ENCODE data around the gene PMEL.

The PMEL gene

DNA sequence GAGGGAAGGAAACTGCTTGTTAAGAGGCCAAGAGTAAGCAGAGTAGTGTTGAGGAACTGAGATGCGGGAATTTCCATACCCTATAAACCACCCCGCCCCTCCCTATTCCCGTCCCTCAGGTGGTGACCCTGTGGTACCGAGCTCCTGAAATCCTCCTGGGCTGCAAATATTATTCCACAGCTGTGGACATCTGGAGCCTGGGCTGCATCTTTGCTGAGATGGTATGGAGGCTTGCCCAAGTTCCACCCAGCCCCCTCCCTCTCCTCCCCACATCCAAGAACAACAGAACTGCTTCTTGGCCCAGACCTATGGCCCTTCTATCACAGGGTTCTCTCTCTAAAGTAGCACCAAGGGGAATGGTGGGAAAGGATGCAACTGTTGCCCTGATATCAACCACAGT, 3.5 kb upstream of the PMEL start:
- H3F3A ChIP-seq (ENCODE audit: insufficient read depth, low read length), result peaks cover 18% of the 10 kb centered on the region
- no peaks in the 10 kb centered on the region for H3K9me3 ChIP-seq (replicated peaks; ENCODE audit: insufficient read depth, low read length)
- no peak overlapping the region for H3K9ac ChIP-seq (ENCODE audit: low read length)
- no peak overlapping the region for H3K4me2 ChIP-seq (ENCODE audit: low read depth, low read length)
- H3K79me2 ChIP-seq (ENCODE audit: low read length), result peaks cover 13% of the 10 kb centered on the region
- TF ChIP-seq EZH2 (optimal IDR thresholded peaks at IDR 0.05; ENCODE audit: low read depth, low read length) (no peak), EZH2phosphoT487 (IDR thresholded peaks at IDR 0.05; ENCODE audit: low read length) (no peak)
- TF ChIP-seq, protein P1, sequence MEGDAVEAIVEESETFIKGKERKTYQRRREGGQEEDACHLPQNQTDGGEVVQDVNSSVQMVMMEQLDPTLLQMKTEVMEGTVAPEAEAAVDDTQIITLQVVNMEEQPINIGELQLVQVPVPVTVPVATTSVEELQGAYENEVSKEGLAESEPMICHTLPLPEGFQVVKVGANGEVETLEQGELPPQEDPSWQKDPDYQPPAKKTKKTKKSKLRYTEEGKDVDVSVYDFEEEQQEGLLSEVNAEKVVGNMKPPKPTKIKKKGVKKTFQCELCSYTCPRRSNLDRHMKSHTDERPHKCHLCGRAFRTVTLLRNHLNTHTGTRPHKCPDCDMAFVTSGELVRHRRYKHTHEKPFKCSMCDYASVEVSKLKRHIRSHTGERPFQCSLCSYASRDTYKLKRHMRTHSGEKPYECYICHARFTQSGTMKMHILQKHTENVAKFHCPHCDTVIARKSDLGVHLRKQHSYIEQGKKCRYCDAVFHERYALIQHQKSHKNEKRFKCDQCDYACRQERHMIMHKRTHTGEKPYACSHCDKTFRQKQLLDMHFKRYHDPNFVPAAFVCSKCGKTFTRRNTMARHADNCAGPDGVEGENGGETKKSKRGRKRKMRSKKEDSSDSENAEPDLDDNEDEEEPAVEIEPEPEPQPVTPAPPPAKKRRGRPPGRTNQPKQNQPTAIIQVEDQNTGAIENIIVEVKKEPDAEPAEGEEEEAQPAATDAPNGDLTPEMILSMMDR (IDR thresholded peaks at IDR 0.05; ENCODE audit: low read length), result no peak
- H3K36me3 ChIP-seq (replicated peaks; ENCODE audit: insufficient read depth, low read length), result no peaks in the 10 kb centered on the region
- H2AFZ ChIP-seq (ENCODE audit: low read length), result no peak overlapping the region
- H3K9me2 ChIP-seq (replicated peaks; ENCODE audit: insufficient read depth, low read length), result no peaks in the 10 kb centered on the region
- peaks cover 17% of the 10 kb centered on the region for H3K4me1 ChIP-seq (ENCODE audit: low read length)
- DNase-seq, result no peak
- H3K27me3 ChIP-seq (replicated peaks; ENCODE audit: insufficient read depth, low read length), result no peaks in the 10 kb centered on the region
- H4K20me1 ChIP-seq (ENCODE audit: insufficient read depth, low read length), result no peaks in the 10 kb centered on the region
- H3K4me3 ChIP-seq (ENCODE audit: low read length), result no peak overlapping the region
- H3K27ac ChIP-seq (ENCODE audit: low read length), result no peak overlapping the region

DNA sequence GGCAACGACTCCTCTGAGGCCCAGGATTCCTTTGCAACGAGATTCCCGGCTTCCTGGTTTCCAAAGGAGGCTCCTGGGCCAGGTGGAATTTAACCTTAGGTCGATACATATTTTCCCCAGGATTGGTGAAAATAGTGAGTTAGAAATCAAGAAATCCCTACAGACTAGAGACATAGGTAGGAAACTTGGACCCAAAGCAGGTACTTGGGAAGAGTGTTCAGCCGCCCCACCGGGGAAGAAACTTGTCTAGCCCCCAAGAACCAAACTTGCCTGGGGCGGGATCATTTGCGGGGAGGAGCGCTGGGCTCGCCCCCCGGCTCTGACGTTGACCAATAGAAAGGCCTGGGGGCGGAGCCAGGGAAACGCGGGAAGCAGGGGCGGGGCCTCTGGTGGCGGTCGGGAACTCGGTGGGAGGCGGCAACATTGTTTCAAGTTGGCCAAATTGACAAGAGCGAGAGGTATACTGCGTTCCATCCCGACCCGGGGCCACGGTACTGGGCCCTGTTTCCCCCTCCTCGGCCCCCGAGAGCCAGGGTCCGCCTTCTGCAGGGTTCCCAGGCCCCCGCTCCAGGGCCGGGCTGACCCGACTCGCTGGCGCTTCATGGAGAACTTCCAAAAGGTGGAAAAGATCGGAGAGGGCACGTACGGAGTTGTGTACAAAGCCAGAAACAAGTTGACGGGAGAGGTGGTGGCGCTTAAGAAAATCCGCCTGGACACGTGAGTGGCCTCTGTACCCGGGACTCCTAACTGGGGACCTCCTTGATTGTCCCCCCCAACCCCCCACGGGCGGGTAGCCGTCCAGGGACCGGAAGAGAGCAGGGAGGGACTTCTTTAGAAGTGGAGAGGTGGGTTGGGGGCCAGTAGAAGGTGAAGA, 803 bp upstream of the PMEL start, which contains the start of gene CDK2:
Gene CDK2 (plus strand): TSS at position 423 of the 874 bp plus-strand sequence. CDS start 179 bp downstream, at position 602.
- H3K9me2 ChIP-seq (replicated peaks; ENCODE audit: insufficient read depth, low read length), result no peaks in the 10 kb centered on the region
- peak within 1 kb of the TSS; percentile 94 for H3K4me2 ChIP-seq (ENCODE audit: low read depth, low read length)
- H3K27me3 ChIP-seq (replicated peaks; ENCODE audit: insufficient read depth, low read length), result no peaks in the 10 kb centered on the region
- H3K9me3 ChIP-seq (replicated peaks; ENCODE audit: insufficient read depth, low read length), result no peaks in the 10 kb centered on the region
- TF ChIP-seq, protein P1 (IDR thresholded peaks at IDR 0.05; ENCODE audit: low read length), result no peak
- no peak for TF ChIP-seq EZH2phosphoT487 (IDR thresholded peaks at IDR 0.05; ENCODE audit: low read length)
- TF ChIP-seq EZH2 (optimal IDR thresholded peaks at IDR 0.05; ENCODE audit: low read depth, low read length), result no peak
- H2AFZ ChIP-seq (ENCODE audit: low read length), result peak within 1 kb of the TSS; percentile 93
- H3K79me2 ChIP-seq (ENCODE audit: low read length), result peaks cover 9% of the 10 kb centered on the region
- no peaks in the 10 kb centered on the region for H3K36me3 ChIP-seq (replicated peaks; ENCODE audit: insufficient read depth, low read length)
- H3K9ac ChIP-seq (ENCODE audit: low read length), result peak within 1 kb of the TSS; percentile 87
- H3F3A ChIP-seq (ENCODE audit: insufficient read depth, low read length), result peaks cover 6% of the 10 kb centered on the region; the same call in 1 of the 2 replicates
- H3K4me3 ChIP-seq (ENCODE audit: low read length), result peak within 1 kb of the TSS; percentile 96
- peaks cover 5% of the 10 kb centered on the region for H3K4me1 ChIP-seq (ENCODE audit: low read length)
- H3K27ac ChIP-seq (ENCODE audit: low read length), result peak within 1 kb of the TSS; percentile 17; the same call in 1 of the 2 replicates
- no peaks in the 10 kb centered on the region for H4K20me1 ChIP-seq (ENCODE audit: insufficient read depth, low read length)
- DNase-seq, result peak; percentile 89

DNA sequence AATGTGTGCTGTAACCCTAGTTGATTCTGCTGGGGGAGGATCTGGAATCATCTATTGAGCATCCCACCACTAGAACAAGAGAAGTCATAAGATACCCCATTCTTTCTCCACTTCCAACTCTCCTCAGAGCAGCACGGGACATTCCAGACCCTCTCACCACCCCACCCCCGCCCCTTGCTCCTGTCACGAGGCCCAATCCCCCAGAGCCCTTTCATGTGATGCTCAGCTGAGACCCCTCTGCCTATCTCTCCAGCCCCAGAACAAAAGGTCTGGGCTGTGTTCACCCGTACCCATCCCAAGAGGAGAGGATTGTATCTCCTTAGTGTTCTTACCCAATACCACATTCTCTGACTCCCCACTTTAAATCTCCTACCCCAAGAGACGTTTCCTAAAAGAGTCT, 602 bp downstream of the PMEL start:
- H3K27ac ChIP-seq (ENCODE audit: low read length), result no peak overlapping the region
- H3K9me2 ChIP-seq (replicated peaks; ENCODE audit: insufficient read depth, low read length), result no peaks in the 10 kb centered on the region
- no peak overlapping the region for H3K4me2 ChIP-seq (ENCODE audit: low read depth, low read length)
- no peak for DNase-seq
- H3K36me3 ChIP-seq (replicated peaks; ENCODE audit: insufficient read depth, low read length), result no peaks in the 10 kb centered on the region
- no peak overlapping the region for H3K9ac ChIP-seq (ENCODE audit: low read length)
- H3K27me3 ChIP-seq (replicated peaks; ENCODE audit: insufficient read depth, low read length), result no peaks in the 10 kb centered on the region
- H3F3A ChIP-seq (ENCODE audit: insufficient read depth, low read length), result peaks cover 6% of the 10 kb centered on the region; the same call in 1 of the 2 replicates
- H3K4me1 ChIP-seq (ENCODE audit: low read length), result peaks cover 5% of the 10 kb centered on the region
- H4K20me1 ChIP-seq (ENCODE audit: insufficient read depth, low read length), result no peaks in the 10 kb centered on the region
- peaks cover 9% of the 10 kb centered on the region for H3K79me2 ChIP-seq (ENCODE audit: low read length)
- H2AFZ ChIP-seq (ENCODE audit: low read length), result peak overlapping the region; percentile 93; the same call in 1 of the 2 replicates
- TF ChIP-seq, protein P1 (IDR thresholded peaks at IDR 0.05; ENCODE audit: low read length), result no peak
- TF ChIP-seq EZH2phosphoT487 (IDR thresholded peaks at IDR 0.05; ENCODE audit: low read length), result no peak
- TF ChIP-seq EZH2 (optimal IDR thresholded peaks at IDR 0.05; ENCODE audit: low read depth, low read length), result no peak
- H3K9me3 ChIP-seq (replicated peaks; ENCODE audit: insufficient read depth, low read length), result no peaks in the 10 kb centered on the region
- H3K4me3 ChIP-seq (ENCODE audit: low read length), result no peak overlapping the region
